Right lobe of liver (tissue), 4 donors: Measurements from ENCODE around the gene DDX25.
"Not testable (repeated sequence)": the region's sequence is repeated elsewhere in the genome, so short reads cannot be mapped to it uniquely, and the experiment has no call there.

Experiments
- CTCF ChIP-seq, 4 donors: fragments of 200-600 bp in 3 of 4; fragments of 450-650 bp in 1 of 4; IDR thresholded peaks; one replicate each; pipeline versions ENCODE4 v1.5.1 to v1.8.0; 2016 to 2022; ENCODE audit warnings: antibody characterized with exemption in 4 of 4, mild to moderate bottlenecking in 2 of 4
- POLR2A ChIP-seq: fragments of 450-650 bp; IDR thresholded peaks from one replicate; pipeline ENCODE4 v1.6.1; 2017; ENCODE audit warnings: antibody characterized with exemption, mild to moderate bottlenecking
- donor health status: DM: no; HTN: no; CAD: no.
- donor health status: DM: no; HTN: no; CAD: no.
- donor health status: DM: no; HTN: yes; CAD: no.

GRCh38 chr11:125914601-125915000 lies 10.3 kb downstream of the DDX25 start:
- not testable (repeated sequence) for TF ChIP-seq CTCF (IDR thresholded peaks at IDR 0.05); POLR2A
